DOHH2 (cell line): ENCODE measurements around the gene DNMT3A.

Source experiments
- H3F3A ChIP-seq: fragments of 200-600 bp; sonication (generic), shearing (Covaris generic); 2 replicates; pipeline ENCODE4 v1.6.0; 2016; ENCODE audit warnings: antibody characterized with exemption, mild to moderate bottlenecking; ENCODE audit not compliant: control insufficient read depth, insufficient read depth
- H3K27ac ChIP-seq: fragments of 200-600 bp; sonication (generic); 2 replicates; pipeline ENCODE4 v1.5.1; 2014; ENCODE audit warnings: low read depth, mild to moderate bottlenecking, low read length, moderate library complexity
- H3K27me3 ChIP-seq: fragments of 200-600 bp; sonication (generic); 2 replicates; pipeline ENCODE4 v1.6.1; 2014; ENCODE audit warnings: mild to moderate bottlenecking, low read length, mixed read lengths; ENCODE audit not compliant: control insufficient read depth
- H3K36me3 ChIP-seq: fragments of 200-600 bp; sonication (generic); 2 replicates; pipeline ENCODE4 v1.6.1; 2014; ENCODE audit warnings: mild to moderate bottlenecking, low read length, moderate library complexity, mixed read lengths; ENCODE audit not compliant: control insufficient read depth
- H3K4me1 ChIP-seq: fragments of 200-600 bp; sonication (generic); 2 replicates; pipeline ENCODE4 v1.6.1; 2014; ENCODE audit warnings: mild to moderate bottlenecking, low read length, mixed read lengths; ENCODE audit not compliant: control insufficient read depth
- H3K4me2 ChIP-seq: fragments of 200-600 bp; sonication (generic); 2 replicates; pipeline ENCODE4 v1.6.0; 2014; ENCODE audit warnings: mild to moderate bottlenecking, low read length, moderate library complexity
- H3K4me3 ChIP-seq: fragments of 200-600 bp; sonication (generic); 2 replicates; pipeline ENCODE4 v1.5.1; 2014; ENCODE audit warnings: mild to moderate bottlenecking, low read length, mixed read lengths
- H3K79me2 ChIP-seq: fragments of 200-600 bp; sonication (generic); 2 replicates; pipeline ENCODE4 v1.6.1; 2014; ENCODE audit warnings: mild to moderate bottlenecking, low read length, mixed read lengths; ENCODE audit not compliant: control insufficient read depth
- H3K9me2 ChIP-seq: fragments of 200-600 bp; sonication (generic); replicated peaks from 2 replicates; pipeline ENCODE4 v1.6.1; 2014; ENCODE audit warnings: mild to moderate bottlenecking, low read length, mixed read lengths; ENCODE audit not compliant: control insufficient read depth
- H3K9me3 ChIP-seq: fragments of 200-600 bp; sonication (generic); 2 replicates; pipeline ENCODE4 v1.6.1; 2014; ENCODE audit warnings: antibody characterized with exemption, low read length, mixed read lengths; ENCODE audit not compliant: control insufficient read depth, insufficient read depth
- H4K20me1 ChIP-seq: fragments of 200-600 bp; sonication (generic); 2 replicates; pipeline ENCODE4 v1.6.0; 2014; ENCODE audit warnings: low read depth, mild to moderate bottlenecking, antibody characterized with exemption, low read length, moderate library complexity; ENCODE audit not compliant: control insufficient read depth, insufficient read depth
- CTCF ChIP-seq: fragments of 200-600 bp; sonication (generic); IDR thresholded peaks from one replicate; pipeline ENCODE4 v1.5.1; 2014; ENCODE audit warnings: antibody characterized with exemption, mild to moderate bottlenecking, low read depth, low read length; ENCODE audit not compliant: poor library complexity, severe bottlenecking
- EZH2phosphoT487 ChIP-seq: fragments of 200-600 bp; sonication (generic); IDR thresholded peaks from 2 replicates; pipeline ENCODE4 v1.6.1; 2017; ENCODE audit warnings: borderline replicate concordance, mild to moderate bottlenecking, antibody characterized with exemption, low read length, moderate library complexity, mixed read lengths

The DNMT3A gene

GRCh38 chr2:25339211-25339674, 2.5 kb downstream of the DNMT3A start:
- Histone ChIP-seq H3K27ac (no peak overlapping the region), H3K4me2 (no peak overlapping the region), H3F3A (no peaks in the 10 kb centered on the region), H4K20me1 (no peaks in the 10 kb centered on the region; the same call in 1 of the 2 replicates), H3K27me3 (no peaks in the 10 kb centered on the region), H3K9me2 (no peaks in the 10 kb centered on the region), H3K4me1 (peaks cover 9% of the 10 kb centered on the region), H3K9me3 (no peaks in the 10 kb centered on the region), H3K79me2 (no peaks in the 10 kb centered on the region), H3K36me3 (no peaks in the 10 kb centered on the region), H3K4me3 (no peak overlapping the region)
- TF ChIP-seq EZH2phosphoT487 = no peak
- no peak for TF ChIP-seq CTCF

- H4K20me1 ChIP-seq = no peaks in the 10 kb centered on the region; the same call in 1 of the 2 replicates
- peaks cover 15% of the 10 kb centered on the region for H3K4me1 ChIP-seq
- H3K9me3 ChIP-seq = no peaks in the 10 kb centered on the region
- H3K9me2 ChIP-seq = no peaks in the 10 kb centered on the region
- H3K27me3 ChIP-seq = no peaks in the 10 kb centered on the region
- no peak overlapping the region for H3K4me3 ChIP-seq
- no peaks in the 10 kb centered on the region for H3F3A ChIP-seq
- no peaks in the 10 kb centered on the region for H3K36me3 ChIP-seq
- no peak overlapping the region for H3K27ac ChIP-seq
- no peak overlapping the region for H3K4me2 ChIP-seq
- H3K79me2 ChIP-seq = no peaks in the 10 kb centered on the region
- TF ChIP-seq CTCF (no peak), EZH2phosphoT487 (no peak)
Observed at GRCh38 chr2:25338401-25338800, 3.3 kb downstream of the DNMT3A start.

- no peaks in the 10 kb centered on the region; the same call in 1 of the 2 replicates for H4K20me1 ChIP-seq
Observed at GRCh38 chr2:25337891-25338290, 3.8 kb downstream of the DNMT3A start.

More at GRCh38 chr2:25337891-25338290, 3.8 kb downstream of the DNMT3A start:
- no peaks in the 10 kb centered on the region for H3K36me3 ChIP-seq
- H3K79me2 ChIP-seq = no peaks in the 10 kb centered on the region
- H3K27ac ChIP-seq = no peak overlapping the region
- no peaks in the 10 kb centered on the region for H3K27me3 ChIP-seq
- H3K4me2 ChIP-seq = no peak overlapping the region
- no peaks in the 10 kb centered on the region for H3K9me2 ChIP-seq
- H3K4me3 ChIP-seq = no peak overlapping the region
- H3K4me1 ChIP-seq = peaks cover 15% of the 10 kb centered on the region
- no peaks in the 10 kb centered on the region for H3K9me3 ChIP-seq
- TF ChIP-seq CTCF = no peak
- no peak for TF ChIP-seq EZH2phosphoT487
- H3F3A ChIP-seq = no peaks in the 10 kb centered on the region
